ENCODE results near the gene RBM26. TPM values are rescaled to one million over a fixed set of nuclear protein-coding genes. Genes with fewer than 3 reads are reported as not detected.

RBM26 gene
- total RNA-seq, 3 donors from 2014 or later (not counting 1 experiment from before 2014, with no cell fraction given) = 59.3 to 70.3 (median 66.5) TPM

GRCh38 chr13:79290595-79291244, 115.3 kb downstream of the RBM26 start:
- ATAC-seq (no peak), DNase-seq (no peak)
- intact Hi-C loops (cut with micrococcal nuclease) = no loop called here
- Mint-ChIP-seq H3K4me3 (no peak overlapping the region), H3K9me3 (no peaks in the 10 kb centered on the region), H3K27me3 (ENCODE audit: low read depth in 2 of 2) (peaks cover 5 to 14% of the 10 kb centered on the region in 2 donors), H3K36me3 (no peaks in the 10 kb centered on the region), H3K4me1 (no peaks in the 10 kb centered on the region), H3K27ac (no peak overlapping the region)
- Histone ChIP-seq H3K9me3 (ENCODE audit: control insufficient read depth, insufficient read depth, low read length) (no peaks in the 10 kb centered on the region), H3K4me3 (ENCODE audit: low read length) (no peak overlapping the region), H3K4me1 (ENCODE audit: control insufficient read depth, insufficient read depth, low read length) (no peaks in the 10 kb centered on the region), H3K27ac (ENCODE audit: low read length) (no peak overlapping the region), H3K27me3 (ENCODE audit: control insufficient read depth, insufficient read depth, low read length) (no peaks in the 10 kb centered on the region), H3K36me3 (ENCODE audit: control insufficient read depth, insufficient read depth, low read length) (no peaks in the 10 kb centered on the region)
- TF ChIP-seq CTCF (IDR thresholded peaks at IDR 0.05) = no peak
- WGBS (ENCODE audit: insufficient coverage) = 91% methylated on average over 8 of the region's 9 CpGs

- intact Hi-C loops (cut with micrococcal nuclease) = no loop called here
- no peak for DNase-seq
- Histone ChIP-seq H3K4me1 (ENCODE audit: control insufficient read depth, insufficient read depth, low read length) (no peaks in the 10 kb centered on the region), H3K36me3 (ENCODE audit: control insufficient read depth, insufficient read depth, low read length) (no peaks in the 10 kb centered on the region), H3K4me3 (ENCODE audit: low read length) (no peak overlapping the region), H3K27ac (ENCODE audit: low read length) (no peak overlapping the region), H3K9me3 (ENCODE audit: control insufficient read depth, insufficient read depth, low read length) (no peaks in the 10 kb centered on the region), H3K27me3 (ENCODE audit: control insufficient read depth, insufficient read depth, low read length) (no peaks in the 10 kb centered on the region)
- Mint-ChIP-seq H3K4me1 (no peaks in the 10 kb centered on the region), H3K27me3 (ENCODE audit: low read depth in 2 of 2) (peaks cover 2 to 12% of the 10 kb centered on the region in 2 donors), H3K9me3 (no peaks in the 10 kb centered on the region), H3K36me3 (no peaks in the 10 kb centered on the region), H3K27ac (no peak overlapping the region), H3K4me3 (no peak overlapping the region)
- TF ChIP-seq CTCF (IDR thresholded peaks at IDR 0.05) = no peak
- no peak for ATAC-seq
Observed at GRCh38 chr13:79289571-79289970, 116.5 kb downstream of the RBM26 start.

- H3K36me3 ChIP-seq (ENCODE audit: control insufficient read depth, insufficient read depth, low read length) = no peaks in the 10 kb centered on the region
- 96% methylated on average over 7 of the region's 9 CpGs for WGBS (ENCODE audit: insufficient coverage)
- H3K4me1 ChIP-seq (ENCODE audit: control insufficient read depth, insufficient read depth, low read length) = no peaks in the 10 kb centered on the region
- no peaks in the 10 kb centered on the region for H3K9me3 Mint-ChIP-seq
- no peaks in the 10 kb centered on the region for H3K4me1 Mint-ChIP-seq
- H3K27ac Mint-ChIP-seq = no peak overlapping the region
- no peaks in the 10 kb centered on the region for H3K27me3 ChIP-seq (ENCODE audit: control insufficient read depth, insufficient read depth, low read length)
- peaks cover 4 to 8% of the 10 kb centered on the region in 2 donors for H3K27me3 Mint-ChIP-seq (ENCODE audit: low read depth in 2 of 2)
- no peak for TF ChIP-seq CTCF (IDR thresholded peaks at IDR 0.05)
- no peak for DNase-seq
- H3K9me3 ChIP-seq (ENCODE audit: control insufficient read depth, insufficient read depth, low read length) = no peaks in the 10 kb centered on the region
- H3K4me3 Mint-ChIP-seq = no peak overlapping the region
- no peak overlapping the region for H3K27ac ChIP-seq (ENCODE audit: low read length)
- H3K4me3 ChIP-seq (ENCODE audit: low read length) = no peak overlapping the region
- no peak for ATAC-seq
- H3K36me3 Mint-ChIP-seq = no peaks in the 10 kb centered on the region
- intact Hi-C loops (cut with micrococcal nuclease) = no loop called here
Observed at GRCh38 chr13:79287939-79288795, 117.9 kb downstream of the RBM26 start.

Measured in natural killer cell (primary cell).